ENCODE measurements around the gene RAPGEF1.

DNA sequence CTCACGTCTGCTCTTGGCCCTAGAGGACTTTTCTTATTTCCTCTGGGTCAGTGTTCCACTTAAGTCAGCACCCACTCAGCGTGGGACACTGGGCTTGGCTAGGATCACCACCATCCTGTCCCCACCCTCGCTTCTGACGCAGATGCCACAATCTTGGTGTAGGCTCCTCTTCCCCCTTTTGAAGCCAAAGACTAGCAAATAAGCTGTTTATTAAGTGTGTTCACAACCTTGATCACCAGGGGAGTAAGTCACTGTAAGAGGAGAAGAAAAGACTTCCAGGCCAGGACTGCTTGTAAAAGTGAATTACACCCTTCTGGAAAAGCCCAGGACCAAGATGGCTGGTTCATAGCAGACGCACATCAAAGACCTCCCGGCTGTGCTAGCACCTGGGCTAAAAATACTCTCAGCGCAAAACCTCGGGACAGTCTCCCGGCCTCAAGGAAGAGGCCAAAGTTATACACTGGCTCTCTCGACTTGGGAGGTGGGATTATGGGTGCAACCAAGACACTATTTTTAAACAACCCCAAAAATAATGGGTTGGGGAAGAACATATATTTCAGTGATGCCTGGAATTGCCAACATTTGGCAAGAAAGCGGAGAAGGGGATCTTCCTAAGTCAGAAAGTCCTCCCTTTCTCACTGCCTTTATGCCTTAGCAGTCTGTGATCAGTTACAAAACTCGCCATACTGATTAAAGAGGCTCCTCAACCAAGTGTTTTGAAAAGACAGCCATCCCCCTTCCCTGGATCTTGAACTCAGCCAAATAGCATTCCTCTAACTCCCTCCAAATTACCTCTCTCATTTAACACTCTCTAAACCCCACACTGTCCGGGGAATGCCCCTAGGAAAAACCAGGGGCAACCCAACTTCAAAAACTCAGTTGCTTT is 69.4 kb downstream of the RAPGEF1 start:
- TF ChIP-seq EZH2 (IDR thresholded peaks at IDR 0.05; ENCODE audit: borderline replicate concordance, low read depth, low read length, poor library complexity, severe bottlenecking), result no peak
- TF ChIP-seq CTCF (conservative IDR thresholded peaks at IDR 0.05; ENCODE audit: low read depth, low read length), result no peak

All from A673 (cell line).